GM21529 (cell line): Measurements from ENCODE around the gene SMG1.

Source experiments
- ATAC-seq: cut with Tn5 transposase; IDR thresholded peaks from one replicate; pipeline ENCODE4 v1.9.1; 2021; ENCODE audit not compliant: unreplicated experiment

SMG1 gene

GRCh38 chr16:18855196-18855595 is 71.0 kb downstream of the SMG1 start:
- no peak for ATAC-seq

GRCh38 chr16:18853694-18854093 is 72.5 kb downstream of the SMG1 start:
- ATAC-seq, result no peak

GRCh38 chr16:18852647-18853046 is 73.6 kb downstream of the SMG1 start:
- no peak for ATAC-seq

GRCh38 chr16:18846416-18846815 is 79.8 kb downstream of the SMG1 start:
- ATAC-seq, result no peak

GRCh38 chr16:18842565-18842964 is 83.6 kb downstream of the SMG1 start:
- ATAC-seq, result no peak

- ATAC-seq, result no peak
Observed at GRCh38 chr16:18841833-18842525, 84.2 kb downstream of the SMG1 start.

- no peak for ATAC-seq
Observed at GRCh38 chr16:18839555-18839954, 86.7 kb downstream of the SMG1 start.

- ATAC-seq, result no peak
Observed at GRCh38 chr16:18836702-18837101, 89.5 kb downstream of the SMG1 start.

- ATAC-seq, result no peak
Observed at GRCh38 chr16:18834864-18835263, 91.3 kb downstream of the SMG1 start.

- ATAC-seq, result no peak
Observed at GRCh38 chr16:18833707-18834505, 92.3 kb downstream of the SMG1 start.

- ATAC-seq, result no peak
Observed at GRCh38 chr16:18832613-18833012, 93.6 kb downstream of the SMG1 start.

GRCh38 chr16:18832006-18832405 is 94.2 kb downstream of the SMG1 start:
- no peak for ATAC-seq

GRCh38 chr16:18829251-18829650 is 97.0 kb downstream of the SMG1 start:
- ATAC-seq, result no peak

- ATAC-seq, result no peak
Observed at GRCh38 chr16:18827890-18828289, 98.3 kb downstream of the SMG1 start.

- no peak for ATAC-seq
Observed at GRCh38 chr16:18816286-18816685, 109.9 kb downstream of the SMG1 start.

GRCh38 chr16:18811925-18812324 is 114.3 kb downstream of the SMG1 start:
- no peak for ATAC-seq

GRCh38 chr16:18809165-18809564 is 117.0 kb downstream of the SMG1 start:
- no peak for ATAC-seq

- no peak for ATAC-seq
Observed at GRCh38 chr16:18805257-18805773, 120.9 kb downstream of the SMG1 start.

GRCh38 chr16:18804540-18804939 is 121.7 kb downstream of the SMG1 start:
- ATAC-seq, result no peak

- ATAC-seq, result no peak
Observed at GRCh38 chr16:18803569-18804462, 122.4 kb downstream of the SMG1 start.

GRCh38 chr16:18802767-18803343 is 123.4 kb downstream of the SMG1 start:
- ATAC-seq, result no peak
